ENCODE measurements around the gene P2RX4. TPM values are rescaled to one million over a fixed set of nuclear protein-coding genes. Genes with fewer than 3 reads are reported as not detected.
"Not testable (repeated sequence)": the region's sequence is repeated elsewhere in the genome, so short reads cannot be mapped to it uniquely, and the experiment has no call there.

The P2RX4 gene
- total RNA-seq, 1 experiment from 2014 or later = 8.1 TPM

- Mint-ChIP-seq H3K27me3 (ENCODE audit: insufficient read depth, unreplicated experiment) (no peaks in the 10 kb centered on the region), H3K4me3 (ENCODE audit: unreplicated experiment) (no peak overlapping the region), H3K36me3 (ENCODE audit: insufficient read depth, unreplicated experiment) (peaks cover 46% of the 10 kb centered on the region), H3K27ac (ENCODE audit: low read depth, unreplicated experiment) (no peak overlapping the region), H3K9me3 (ENCODE audit: unreplicated experiment) (no peaks in the 10 kb centered on the region), H3K4me1 (ENCODE audit: insufficient read depth, unreplicated experiment) (peaks cover 5% of the 10 kb centered on the region)
- DNase-seq (ENCODE audit: unreplicated experiment) = no peak
- CTCF ChIA-PET = no interaction called here
- no TSS peak for BruUV-seq (replicated peaks)
- POLR2A ChIA-PET = interaction anchor here (0.6 kb wide), 1 partner anchor 235 kb away, joined by 3 read pairs; no protein-coding TSS in a partner anchor
- intact Hi-C loops (cut with micrococcal nuclease) = no loop called here
- TF ChIP-seq CTCF (IDR thresholded peaks at IDR 0.05; ENCODE audit: unreplicated experiment) = no peak
Measured at GRCh38 chr12:121253638-121254335, 43.9 kb downstream of the P2RX4 start.

- H3K9me3 Mint-ChIP-seq (ENCODE audit: unreplicated experiment) = no peaks in the 10 kb centered on the region
- H3K36me3 Mint-ChIP-seq (ENCODE audit: insufficient read depth, unreplicated experiment) = peaks cover 51% of the 10 kb centered on the region
- DNase-seq (ENCODE audit: unreplicated experiment) = no peak
- intact Hi-C loops (cut with micrococcal nuclease) = no loop called here
- BruUV-seq (replicated peaks) = no TSS peak
- POLR2A ChIA-PET = interaction anchor here (0.7 kb wide), 1 partner anchor 16 kb away, joined by 3 read pairs; no protein-coding TSS in a partner anchor
- H3K27ac Mint-ChIP-seq (ENCODE audit: low read depth, unreplicated experiment) = no peak overlapping the region
- H3K4me3 Mint-ChIP-seq (ENCODE audit: unreplicated experiment) = no peak overlapping the region
- CTCF ChIA-PET = interaction anchor here (0.6 kb wide), 2 partner anchors 57 to 251 kb away, joined by 3 read pairs; no protein-coding TSS in a partner anchor
- H3K27me3 Mint-ChIP-seq (ENCODE audit: insufficient read depth, unreplicated experiment) = no peaks in the 10 kb centered on the region
- no peak for TF ChIP-seq CTCF (IDR thresholded peaks at IDR 0.05; ENCODE audit: unreplicated experiment)
- H3K4me1 Mint-ChIP-seq (ENCODE audit: insufficient read depth, unreplicated experiment) = peaks cover 3% of the 10 kb centered on the region
Measured at GRCh38 chr12:121255433-121255832, 45.5 kb downstream of the P2RX4 start.

- POLR2A ChIA-PET = interaction anchor here (1.0 kb wide), 1 partner anchor 19 kb away, joined by 3 read pairs; no protein-coding TSS in a partner anchor
- H3K4me1 Mint-ChIP-seq (ENCODE audit: insufficient read depth, unreplicated experiment); H3K9me3 Mint-ChIP-seq (ENCODE audit: unreplicated experiment); intact Hi-C loops (cut with micrococcal nuclease); H3K27me3 Mint-ChIP-seq (ENCODE audit: insufficient read depth, unreplicated experiment); H3K27ac Mint-ChIP-seq (ENCODE audit: low read depth, unreplicated experiment); BruUV-seq (replicated peaks); DNase-seq (ENCODE audit: unreplicated experiment); H3K4me3 Mint-ChIP-seq (ENCODE audit: unreplicated experiment): not testable (repeated sequence)
- peaks cover 54% of the 10 kb centered on the region for H3K36me3 Mint-ChIP-seq (ENCODE audit: insufficient read depth, unreplicated experiment)
- CTCF ChIA-PET = interaction anchor here (0.6 kb wide), 2 partner anchors 9 to 707 kb away, joined by 3 to 4 read pairs; no protein-coding TSS in a partner anchor
Measured at GRCh38 chr12:121257704-121258449, 47.9 kb downstream of the P2RX4 start.

- CTCF ChIA-PET = interaction anchor here (0.6 kb wide), 1 partner anchor 143 kb away, joined by 3 read pairs; no protein-coding TSS in a partner anchor
- Mint-ChIP-seq H3K4me1 (ENCODE audit: insufficient read depth, unreplicated experiment) (no peaks in the 10 kb centered on the region), H3K4me3 (ENCODE audit: unreplicated experiment) (no peak overlapping the region), H3K36me3 (ENCODE audit: insufficient read depth, unreplicated experiment) (peaks cover 52% of the 10 kb centered on the region), H3K27ac (ENCODE audit: low read depth, unreplicated experiment) (no peak overlapping the region), H3K27me3 (ENCODE audit: insufficient read depth, unreplicated experiment) (no peaks in the 10 kb centered on the region), H3K9me3 (ENCODE audit: unreplicated experiment) (no peaks in the 10 kb centered on the region)
- no peak for TF ChIP-seq CTCF (IDR thresholded peaks at IDR 0.05; ENCODE audit: unreplicated experiment)
- DNase-seq (ENCODE audit: unreplicated experiment) = no peak
- intact Hi-C loops (cut with micrococcal nuclease) = no loop called here
- POLR2A ChIA-PET = no interaction called here
- BruUV-seq (replicated peaks) = no TSS peak
Measured at GRCh38 chr12:121259074-121259473, 49.1 kb downstream of the P2RX4 start.
